HL-60 (cell line): ENCODE results near the gene L1CAM.

ENCODE experiments used
- DNase-seq, 2 experiments: peaks; one replicate each; pipeline ENCODE4 v3.0.0-alpha.2; 2010 to 2020; ENCODE audit warnings: low read depth in 1 of 2, low spot score in 1 of 2
- H3K27ac ChIP-seq: fragments of 250-450 bp; sonication (Bioruptor Pico); replicated peaks from 2 replicates; pipeline ENCODE4 v1.5.1; 2020; ENCODE audit warnings: mild to moderate bottlenecking, moderate library complexity
- H3K27me3 ChIP-seq: fragments of 250-450 bp; sonication (Bioruptor Pico); 2 replicates; pipeline ENCODE4 v1.5.1; 2021; ENCODE audit warnings: mild to moderate bottlenecking, moderate library complexity; ENCODE audit not compliant: insufficient read depth, poor library complexity, severe bottlenecking
- H3K4me3 ChIP-seq: replicated peaks from 2 replicates; pipeline ENCODE4 v1.5.1; 2011; ENCODE audit warnings: mild to moderate bottlenecking, control low read depth, low read length; ENCODE audit not compliant: insufficient read depth
- GABPA ChIP-seq: IDR thresholded peaks from 2 replicates; pipeline ENCODE4 v1.6.1; 2012; ENCODE audit warnings: low read depth
- POLR2AphosphoS5 ChIP-seq: IDR thresholded peaks from 2 replicates; pipeline ENCODE4 v1.6.1; 2012; ENCODE audit warnings: low read depth
- SPI1 ChIP-seq: IDR thresholded peaks from 2 replicates; pipeline ENCODE4 v1.6.1; 2012; ENCODE audit warnings: low read depth, mild to moderate bottlenecking, borderline replicate concordance
- TF ChIP-seq, protein P1 (sequence below): IDR thresholded peaks from one replicate; pipeline ENCODE4 v1.5.1; 2011; ENCODE audit warnings: low read length, control low read depth, inconsistent platforms; ENCODE audit not compliant: insufficient read depth
- TF ChIP-seq, protein P2 (sequence below): IDR thresholded peaks from 2 replicates; pipeline ENCODE4 v1.6.1; 2012; ENCODE audit warnings: low read depth; ENCODE audit not compliant: insufficient replicate concordance

The L1CAM gene

DNA sequence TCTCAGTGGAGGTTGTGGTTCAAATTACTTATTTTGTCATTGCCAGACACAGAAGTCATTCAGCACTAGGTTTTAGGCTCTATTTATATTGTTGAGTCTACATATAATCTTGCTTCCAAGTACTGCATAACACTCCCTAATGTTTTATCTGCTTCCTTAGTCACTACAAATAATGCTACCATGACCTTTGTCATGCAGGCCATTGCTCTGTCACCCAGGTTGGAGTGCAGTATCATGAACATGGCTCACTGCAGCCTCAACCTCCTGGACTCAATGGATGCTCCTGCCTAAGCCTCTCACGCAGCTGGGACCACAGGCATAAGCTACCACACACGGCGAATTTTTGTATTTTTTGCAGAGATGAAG is 32.1 kb downstream of the L1CAM start:
- Histone ChIP-seq H3K27ac (no peak overlapping the region), H3K4me3 (no peak overlapping the region), H3K27me3 (peaks cover 2% of the 10 kb centered on the region)
- TF ChIP-seq GABPA = no peak
- no peak for TF ChIP-seq POLR2AphosphoS5
- TF ChIP-seq, protein P1, sequence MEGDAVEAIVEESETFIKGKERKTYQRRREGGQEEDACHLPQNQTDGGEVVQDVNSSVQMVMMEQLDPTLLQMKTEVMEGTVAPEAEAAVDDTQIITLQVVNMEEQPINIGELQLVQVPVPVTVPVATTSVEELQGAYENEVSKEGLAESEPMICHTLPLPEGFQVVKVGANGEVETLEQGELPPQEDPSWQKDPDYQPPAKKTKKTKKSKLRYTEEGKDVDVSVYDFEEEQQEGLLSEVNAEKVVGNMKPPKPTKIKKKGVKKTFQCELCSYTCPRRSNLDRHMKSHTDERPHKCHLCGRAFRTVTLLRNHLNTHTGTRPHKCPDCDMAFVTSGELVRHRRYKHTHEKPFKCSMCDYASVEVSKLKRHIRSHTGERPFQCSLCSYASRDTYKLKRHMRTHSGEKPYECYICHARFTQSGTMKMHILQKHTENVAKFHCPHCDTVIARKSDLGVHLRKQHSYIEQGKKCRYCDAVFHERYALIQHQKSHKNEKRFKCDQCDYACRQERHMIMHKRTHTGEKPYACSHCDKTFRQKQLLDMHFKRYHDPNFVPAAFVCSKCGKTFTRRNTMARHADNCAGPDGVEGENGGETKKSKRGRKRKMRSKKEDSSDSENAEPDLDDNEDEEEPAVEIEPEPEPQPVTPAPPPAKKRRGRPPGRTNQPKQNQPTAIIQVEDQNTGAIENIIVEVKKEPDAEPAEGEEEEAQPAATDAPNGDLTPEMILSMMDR = no peak
- TF ChIP-seq, protein P2, sequence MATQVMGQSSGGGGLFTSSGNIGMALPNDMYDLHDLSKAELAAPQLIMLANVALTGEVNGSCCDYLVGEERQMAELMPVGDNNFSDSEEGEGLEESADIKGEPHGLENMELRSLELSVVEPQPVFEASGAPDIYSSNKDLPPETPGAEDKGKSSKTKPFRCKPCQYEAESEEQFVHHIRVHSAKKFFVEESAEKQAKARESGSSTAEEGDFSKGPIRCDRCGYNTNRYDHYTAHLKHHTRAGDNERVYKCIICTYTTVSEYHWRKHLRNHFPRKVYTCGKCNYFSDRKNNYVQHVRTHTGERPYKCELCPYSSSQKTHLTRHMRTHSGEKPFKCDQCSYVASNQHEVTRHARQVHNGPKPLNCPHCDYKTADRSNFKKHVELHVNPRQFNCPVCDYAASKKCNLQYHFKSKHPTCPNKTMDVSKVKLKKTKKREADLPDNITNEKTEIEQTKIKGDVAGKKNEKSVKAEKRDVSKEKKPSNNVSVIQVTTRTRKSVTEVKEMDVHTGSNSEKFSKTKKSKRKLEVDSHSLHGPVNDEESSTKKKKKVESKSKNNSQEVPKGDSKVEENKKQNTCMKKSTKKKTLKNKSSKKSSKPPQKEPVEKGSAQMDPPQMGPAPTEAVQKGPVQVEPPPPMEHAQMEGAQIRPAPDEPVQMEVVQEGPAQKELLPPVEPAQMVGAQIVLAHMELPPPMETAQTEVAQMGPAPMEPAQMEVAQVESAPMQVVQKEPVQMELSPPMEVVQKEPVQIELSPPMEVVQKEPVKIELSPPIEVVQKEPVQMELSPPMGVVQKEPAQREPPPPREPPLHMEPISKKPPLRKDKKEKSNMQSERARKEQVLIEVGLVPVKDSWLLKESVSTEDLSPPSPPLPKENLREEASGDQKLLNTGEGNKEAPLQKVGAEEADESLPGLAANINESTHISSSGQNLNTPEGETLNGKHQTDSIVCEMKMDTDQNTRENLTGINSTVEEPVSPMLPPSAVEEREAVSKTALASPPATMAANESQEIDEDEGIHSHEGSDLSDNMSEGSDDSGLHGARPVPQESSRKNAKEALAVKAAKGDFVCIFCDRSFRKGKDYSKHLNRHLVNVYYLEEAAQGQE = no peak
- TF ChIP-seq SPI1 = no peak
- DNase-seq = no peak

DNA sequence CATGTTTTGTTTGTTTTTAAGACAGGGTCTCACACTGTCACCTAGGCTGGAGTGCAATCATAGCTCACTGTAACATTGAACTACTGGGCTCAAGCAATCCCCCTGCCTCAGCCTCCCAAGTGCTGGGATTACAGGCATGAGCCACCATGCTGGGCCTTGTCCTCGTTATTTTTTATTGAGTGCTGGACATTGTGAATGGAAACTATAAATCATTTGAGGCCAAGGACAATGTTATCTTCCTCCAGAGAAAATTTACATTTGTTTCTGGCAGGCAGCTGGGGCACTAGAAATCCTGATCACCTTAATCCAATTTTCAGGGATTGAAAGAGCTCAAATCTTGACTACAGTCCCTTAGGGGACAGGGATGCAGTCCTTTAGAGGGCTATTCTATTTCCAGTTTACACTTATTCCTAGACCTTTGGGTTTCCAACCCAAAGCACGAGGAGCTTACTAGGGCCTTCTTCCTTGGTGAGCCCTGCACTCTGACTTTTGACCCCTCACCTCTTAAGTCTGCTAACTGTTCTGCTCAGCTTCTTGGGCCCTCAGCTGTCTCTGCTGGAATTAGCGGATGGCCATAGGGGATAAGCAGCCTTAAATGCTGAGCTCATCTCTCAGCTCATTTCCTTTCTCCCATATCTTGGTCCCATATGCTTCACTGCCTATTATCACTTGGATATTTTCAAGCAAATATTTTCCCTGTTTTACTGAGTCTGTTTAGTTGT is 32.6 kb downstream of the L1CAM start:
- no peak for DNase-seq
- no peak overlapping the region for H3K27ac ChIP-seq
- no peak for TF ChIP-seq GABPA
- no peak for TF ChIP-seq POLR2AphosphoS5
- TF ChIP-seq, protein P1 = no peak
- TF ChIP-seq, protein P2 = no peak
- TF ChIP-seq SPI1 = no peak
- H3K27me3 ChIP-seq = peaks cover 2% of the 10 kb centered on the region
- H3K4me3 ChIP-seq = no peak overlapping the region

DNA sequence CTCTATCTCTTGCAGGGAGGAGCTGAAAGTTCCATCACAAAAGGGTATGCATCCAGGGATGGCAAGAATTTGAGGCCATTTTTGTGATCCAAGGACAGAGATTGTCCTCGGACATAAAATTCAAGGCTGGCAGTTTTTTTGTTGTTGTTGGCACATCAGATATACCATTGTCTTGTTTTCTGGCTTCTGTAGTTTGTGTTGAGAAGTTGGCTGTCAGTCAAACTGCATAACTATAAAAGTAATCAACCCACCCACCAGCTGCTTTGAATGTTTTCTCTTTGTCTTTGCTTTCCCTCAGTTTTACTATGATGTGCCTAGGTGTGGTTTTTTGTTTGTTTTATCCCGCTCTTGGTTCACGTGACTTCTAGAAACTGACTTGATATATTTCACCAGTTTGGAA is 34.0 kb downstream of the L1CAM start:
- DNase-seq = no peak
- no peak overlapping the region for H3K27ac ChIP-seq
- TF ChIP-seq, protein P2 = no peak
- no peak for TF ChIP-seq GABPA
- TF ChIP-seq SPI1 = no peak
- TF ChIP-seq, protein P1 = no peak
- TF ChIP-seq POLR2AphosphoS5 = no peak
- peaks cover 2% of the 10 kb centered on the region for H3K27me3 ChIP-seq
- no peak overlapping the region for H3K4me3 ChIP-seq
